Heart left ventricle (tissue), 13 donors: ENCODE results near the gene FOXN3.

Experiments used
- CTCF ChIP-seq, 12 donors: fragments of 200-600 bp; sonication (generic) in 4 of 12; IDR thresholded peaks; one replicate each; pipeline versions ENCODE4 v1.5.0 to v1.8.0; 2018 to 2022; ENCODE audit warnings: antibody characterized with exemption in 12 of 12, mild to moderate bottlenecking in 5 of 12
- POLR2A ChIP-seq, 2 donors: fragments of 450-650 bp; IDR thresholded peaks; one replicate each; pipeline ENCODE4 v1.6.1; 2017; ENCODE audit warnings: antibody characterized with exemption in 2 of 2, mild to moderate bottlenecking in 2 of 2, moderate library complexity in 2 of 2
- donor health status: ischemic (EF 13 %, LVEDD 7.1; RV severe dilation, severe dysfunction).
- donor health status: DM: no; HTN: yes; CAD: no.
- donor health status: DM: no; HTN: no; CAD: no.
- donor health status: ischemic (EF 25% LVEDD 6.9; RV normal size, moderate dysfunction).
- donor health status: ischemic (EF 25% LVEDD 5.7; RV mildly dilated, moderate dysfunction).
- donor health status: ischemic (EF 35%, LVEDD 5.7; RV mildly dilated, moderate dysfunction).
- donor health status: nonischemic (EF 11% LVEDD 7.7; RV severe dilation, severe dysfunction).
- donor health status: DM: yes; HTN: yes; CAD: no.
- donor health status: PGD.
- donor health status: ischemic (EF 29% LVEDD 5.4; RV normal size, mild dysfunction).
- donor health status: nonischemic (EF 23%, LVEDD 6.1; RV moderate dilation, normal function).

DNA sequence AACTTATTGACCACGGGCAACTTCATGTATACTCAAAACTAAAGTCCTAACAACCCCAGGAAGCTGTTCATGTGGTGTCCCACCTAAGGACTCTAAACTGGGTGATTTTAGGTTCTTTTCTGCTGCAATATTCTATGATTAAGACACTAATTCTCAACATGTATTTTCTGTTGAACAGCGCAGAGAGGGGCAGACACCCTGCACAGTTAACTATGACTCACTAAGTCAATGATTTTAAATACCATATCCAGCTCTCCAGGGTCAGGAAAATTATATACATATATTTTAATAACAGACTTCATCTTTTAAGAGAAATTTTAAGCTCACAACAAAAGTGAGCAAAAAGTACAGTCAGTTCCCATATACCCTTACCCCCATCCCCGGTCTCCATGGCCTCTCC, 85.0 kb downstream of the FOXN3 start:
- TF ChIP-seq CTCF (IDR thresholded peaks at IDR 0.05), result no peak
- TF ChIP-seq POLR2A (IDR thresholded peaks at IDR 0.05), result no peak
